K562 (cell line): ENCODE results near the gene OR10H5. TPM values are rescaled to one million over a fixed set of nuclear protein-coding genes. Genes with fewer than 3 reads are reported as not detected.
"Not testable (repeated sequence)": the region's sequence is repeated elsewhere in the genome, so short reads cannot be mapped to it uniquely, and the experiment has no call there.

Experiments
- ATAC-seq: fragments of 200-7000 bp; cut with Tn5 transposase; 3 replicates; pipeline ENCODE4 v1.9.1; 2020; ENCODE audit warnings: moderate library complexity
- BruUV-seq: library from RNA; stranded (reverse); fragments of 400-500 nt; replicated peaks from 2 replicates; lab custom pipeline; 2021; lab: Mats Ljungman, UMichigan
- CTCF ChIA-PET: fragments of 300-600 bp; formaldehyde crosslinking; extraction: SDS; loops from one replicate; lab custom pipeline; 2021; ENCODE audit warnings: low intra/inter-chr PET ratio; lab: Yijun Ruan, JAX
- POLR2A ChIA-PET: fragments of 300-600, 350-650 bp; sonication (Branson Sonifier 250); formaldehyde crosslinking; extraction: SDS; loops from one replicate; lab custom pipeline; 2021; ENCODE audit warnings: antibody characterized with exemption, inconsistent platforms; lab: Yijun Ruan, JAX
- DNase-seq, 4 experiments: peaks; one replicate each; pipeline versions ENCODE4 v3.0.0 to v3.0.0-alpha.2; 2011 to 2018; ENCODE audit warnings: low spot score in 3 of 4, mixed read lengths in 3 of 4; ENCODE audit errors: extremely low read depth in 1 of 4
- FAIRE-seq: peaks from 2 replicates; lab custom pipeline; 2011; peaks lifted over from hg19 to GRCh38; lab: Jason Lieb, UNC
- H2AFZ ChIP-seq: 2 replicates; pipeline ENCODE4 v1.6.0; 2011; ENCODE audit warnings: low read depth, low read length, control low read depth, inconsistent platforms
- H3K27ac ChIP-seq: fragments of 200-600 bp; 3 replicates; pipeline ENCODE4 v1.8.0; 2011; ENCODE audit warnings: low read depth, mild to moderate bottlenecking, control low read depth, inconsistent platforms, low read length, moderate library complexity, mixed read lengths; ENCODE audit errors: extremely low read depth
- H3K27me3 ChIP-seq, 2 experiments: fragments of 300-600 bp in 1 of 2; 2 replicates in 1 of 2; 3 replicates in 1 of 2; pipeline versions ENCODE4 v1.6.0 to v1.8.0; 2011; ENCODE audit warnings: inconsistent platforms in 2 of 2, low read length in 2 of 2, mild to moderate bottlenecking in 1 of 2, mixed read lengths in 1 of 2, moderate library complexity in 1 of 2; ENCODE audit not compliant: control insufficient read depth in 2 of 2, insufficient read depth in 2 of 2
- H3K36me3 ChIP-seq: fragments of 300-600 bp; 3 replicates; pipeline ENCODE4 v1.8.0; 2011; ENCODE audit warnings: mild to moderate bottlenecking, low read length, inconsistent platforms; ENCODE audit not compliant: control insufficient read depth, insufficient read depth
- H3K4me1 ChIP-seq, 2 experiments: fragments of 200-600 bp in 1 of 2; replicated peaks in 1 of 2; 2 replicates in 1 of 2; 3 replicates in 1 of 2; pipeline versions ENCODE4 v1.5.1 to v1.8.0; 2011; ENCODE audit warnings: inconsistent platforms in 2 of 2, low read length in 2 of 2, mild to moderate bottlenecking in 1 of 2, mixed read lengths in 1 of 2, moderate library complexity in 1 of 2; ENCODE audit not compliant: control insufficient read depth in 2 of 2, insufficient read depth in 2 of 2
- H3K4me2 ChIP-seq: 2 replicates; pipeline ENCODE4 v1.6.1; 2011; ENCODE audit warnings: low read length, control low read depth, inconsistent platforms, mixed read lengths; ENCODE audit not compliant: insufficient read depth
- H3K4me3 ChIP-seq: fragments of 200-600 bp; sonication (generic), shearing (Covaris generic); 2 replicates; pipeline ENCODE4 v1.5.1; 2016; ENCODE audit warnings: control low read depth, inconsistent platforms
- H3K79me2 ChIP-seq: fragments of 200-600 bp; 3 replicates; pipeline ENCODE4 v1.8.0; 2011; ENCODE audit warnings: low read length, inconsistent platforms; ENCODE audit not compliant: control insufficient read depth, insufficient read depth
- H3K9ac ChIP-seq, 2 experiments: 2 replicates each; pipeline versions ENCODE4 v1.6.0 to v1.6.1; 2011; ENCODE audit warnings: low read depth in 2 of 2, low read length in 2 of 2, control low read depth in 1 of 2, inconsistent platforms in 1 of 2, mild to moderate bottlenecking in 1 of 2, mixed read lengths in 1 of 2; ENCODE audit not compliant: insufficient read depth in 1 of 2
- H3K9me1 ChIP-seq: one replicate; pipeline ENCODE4 v1.6.0; 2011; ENCODE audit warnings: inconsistent platforms, mild to moderate bottlenecking, low read length, moderate library complexity; ENCODE audit not compliant: control insufficient read depth, insufficient read depth
- H3K9me3 ChIP-seq: replicated peaks from 2 replicates; pipeline ENCODE4 v1.5.1; 2011; ENCODE audit warnings: low read depth, low read length, inconsistent platforms; ENCODE audit not compliant: control insufficient read depth, insufficient read depth
- H4K20me1 ChIP-seq: replicated peaks from 2 replicates; pipeline ENCODE4 v1.6.1; 2011; ENCODE audit warnings: low read length, inconsistent platforms, mixed read lengths; ENCODE audit not compliant: control insufficient read depth, insufficient read depth
- CTCF ChIP-seq, 3 experiments: IDR thresholded peaks in 2 of 3; conservative IDR thresholded peaks in 1 of 3; 2 replicates each; pipeline ENCODE4 v1.5.1; 2011 to 2012; ENCODE audit warnings: low read length in 3 of 3, mild to moderate bottlenecking in 3 of 3, control low read depth in 2 of 3, improper control_type of control experiment in 1 of 3, inconsistent platforms in 1 of 3, low read depth in 1 of 3, mixed read lengths in 1 of 3, moderate library complexity in 1 of 3; ENCODE audit not compliant: insufficient read depth in 2 of 3
- WGBS: fragments of 100-300 bp; shearing (Covaris generic); methylation state at CpG from one replicate; pipeline ENCODE4 v1.1.6; 2016; ENCODE audit warnings: low coverage, mixed read lengths; ENCODE audit not compliant: insufficient coverage; ENCODE audit errors: missing lambda C conversion rate; 5-methylcytosine and 5-hydroxymethylcytosine counted together
- in situ Hi-C: fragments of 300-500 bp; cut with MboI; formaldehyde crosslinking; loops from 4 replicates; pipeline ENCODE4 v1.15.0; 2018; ENCODE audit warnings: inconsistent platforms, mixed read lengths
- intact Hi-C: fragments of 100-400 bp; cut with micrococcal nuclease; formaldehyde crosslinking; loops from 2 replicates; pipeline ENCODE4 v1.14.2; 2022
- polyA plus RNA-seq, 8 experiments: library from polyadenylated mRNA; depleted of rRNA in 4 of 8; stranded (reverse) in 5 of 8; unstranded in 3 of 8; fragments of >200 nt; fragmentation: Nextera tagmentation in 2 of 8; fragmentation: Illumina TruSeq in 1 of 8; extraction: Ambion mirVana in 2 of 8; extraction: Trizol in 1 of 8; gene quantifications; 2 replicates each; pipeline versions ENCODE4 v1.2.1 to v1.2.3, GENCODE V29; 2011 to 2014; ENCODE audit warnings: inconsistent platforms in 1 of 8, missing spikeins in 1 of 8
- total RNA-seq, 7 experiments: library from RNA; depleted of rRNA in 6 of 7; stranded (reverse); fragments of >200 nt in 6 of 7; fragmentation: Illumina TruSeq in 2 of 7; extraction: Trizol in 2 of 7; gene quantifications; 2 replicates each; pipeline versions ENCODE4 v1.2.1 to v1.2.3, GENCODE V29; 2011 to 2021; ENCODE audit warnings: low replicate concordance in 1 of 7

The OR10H5 gene
- total and polyA plus RNA-seq, 9 of the 15 experiments (the other 6 are each of a cell fraction or from before 2014, with no cell fraction given), result not detected

GRCh38 chr19:15794279-15794678 is 6.8 kb downstream of the OR10H5 start:
- intact Hi-C loops, H3K79me2 ChIP-seq, H2AFZ ChIP-seq, DNase-seq, H4K20me1 ChIP-seq, H3K9me1 ChIP-seq, CTCF ChIA-PET, H3K9ac ChIP-seq, in situ Hi-C loops, H3K4me3 ChIP-seq, H3K4me2 ChIP-seq, ATAC-seq, H3K4me1 ChIP-seq, H3K27ac ChIP-seq, BruUV-seq, FAIRE-seq, H3K36me3 ChIP-seq, POLR2A ChIA-PET, H3K9me3 ChIP-seq: not testable (repeated sequence)
- WGBS, result 14% methylated on average over 16 of the region's 18 CpGs
- H3K27me3 ChIP-seq, result peaks cover 9 to 35% of the 10 kb centered on the region in 2 experiments; a peak in 4 of 5 replicates

- H3K4me3 ChIP-seq, result no peak overlapping the region
- no TSS peak for BruUV-seq
- TF ChIP-seq CTCF (IDR thresholded peaks at IDR 0.05 in 2 of 3, conservative IDR thresholded peaks at IDR 0.05 in 1 of 3; ENCODE audit: insufficient read depth in 2 of 3, low read depth in 1 of 3, low read length in 3 of 3), result peak; percentile 42 to 69 (median 48)
Measured at GRCh38 chr19:15810335-15810734, 22.9 kb downstream of the OR10H5 start.

More at GRCh38 chr19:15810335-15810734, 22.9 kb downstream of the OR10H5 start:
- no peak overlapping the region for H3K27ac ChIP-seq
- H3K36me3 ChIP-seq, result no peaks in the 10 kb centered on the region
- POLR2A ChIA-PET, result interaction anchor here (0.6 to 0.7 kb wide), 2 partner anchors 20 to 51 kb away, joined by 3 read pairs; no protein-coding TSS in a partner anchor
- CTCF ChIA-PET, result interaction anchor here (0.8 kb wide), 1 partner anchor 181 kb away, joined by 3 read pairs; no protein-coding TSS in a partner anchor
- 2% methylated on average over 7 of the region's 7 CpGs for WGBS
- H3K9ac ChIP-seq, result no peak overlapping the region
- FAIRE-seq (peak; percentile 71), ATAC-seq (peak; percentile 74), DNase-seq (peak; percentile 29 to 48 (median 46))
- H3K9me3 ChIP-seq, result no peaks in the 10 kb centered on the region
- H3K79me2 ChIP-seq, result no peaks in the 10 kb centered on the region
- no peaks in the 10 kb centered on the region for H3K9me1 ChIP-seq
- in situ Hi-C loops (no loop called here), intact Hi-C loops (loop anchor here (1.0 kb wide), 1 partner anchor 181 kb away; no protein-coding TSS in a partner anchor)
- no peak overlapping the region for H3K4me2 ChIP-seq
- H4K20me1 ChIP-seq, result peaks cover 4% of the 10 kb centered on the region; the same call in 1 of the 2 replicates
- H3K4me1 ChIP-seq, result no peaks in the 10 kb centered on the region; a peak in 1 of 5 replicates
- 0 out of 2 replicates have a peak overlapping the region, but pooled peaks have one; percentile 44 for H2AFZ ChIP-seq
- H3K27me3 ChIP-seq, result peaks cover 10 to 35% of the 10 kb centered on the region in 2 experiments; a peak in 4 of 5 replicates
